Measurements from ENCODE around the gene GABRG3. TPM values are rescaled to one million over a fixed set of nuclear protein-coding genes. Genes with fewer than 3 reads are reported as not detected.
"Not testable (repeated sequence)": the region's sequence is repeated elsewhere in the genome, so short reads cannot be mapped to it uniquely, and the experiment has no call there.

The GABRG3 gene
- total RNA-seq, 2 experiments from 2014 or later: not detected

- Histone ChIP-seq H3K27me3 (ENCODE audit: control insufficient read depth in 1 of 2, insufficient read depth in 2 of 2, low read length in 2 of 2) (no peaks in the 10 kb centered on the region), H3K9me3 (ENCODE audit: control insufficient read depth in 1 of 2, insufficient read depth in 1 of 2, low read length in 2 of 2) (peaks cover 0 to 8% of the 10 kb centered on the region in 2 experiments), H3K36me3 (ENCODE audit: insufficient read depth, low read length) (no peaks in the 10 kb centered on the region), H3K4me1 (ENCODE audit: insufficient read depth, low read length) (no peaks in the 10 kb centered on the region), H3K4me3 (ENCODE audit: low read length) (no peak overlapping the region), H3K27ac (ENCODE audit: low read depth in 1 of 2, low read length in 2 of 2) (no peak overlapping the region)
- Mint-ChIP-seq H3K4me1 (ENCODE audit: low read depth) (no peaks in the 10 kb centered on the region), H3K4me3 (no peak overlapping the region), H3K27ac (no peak overlapping the region), H3K9me3 (peaks cover 12% of the 10 kb centered on the region), H3K27me3 (no peaks in the 10 kb centered on the region), H3K36me3 (ENCODE audit: low read depth) (no peaks in the 10 kb centered on the region)
- POLR2A ChIA-PET: no interaction called here
- no peak for TF ChIP-seq CTCF (IDR thresholded peaks at IDR 0.05)
- ATAC-seq (ENCODE audit: poor library complexity) (no peak), DNase-seq (no peak)
- intact Hi-C loops (cut with DNase I, micrococcal nuclease): no loop called here
- CTCF ChIA-PET: no interaction called here
These were observed 12.8 kb downstream of the GABRG3 start for GRCh38 chr15:26983822-26984221.

DNA sequence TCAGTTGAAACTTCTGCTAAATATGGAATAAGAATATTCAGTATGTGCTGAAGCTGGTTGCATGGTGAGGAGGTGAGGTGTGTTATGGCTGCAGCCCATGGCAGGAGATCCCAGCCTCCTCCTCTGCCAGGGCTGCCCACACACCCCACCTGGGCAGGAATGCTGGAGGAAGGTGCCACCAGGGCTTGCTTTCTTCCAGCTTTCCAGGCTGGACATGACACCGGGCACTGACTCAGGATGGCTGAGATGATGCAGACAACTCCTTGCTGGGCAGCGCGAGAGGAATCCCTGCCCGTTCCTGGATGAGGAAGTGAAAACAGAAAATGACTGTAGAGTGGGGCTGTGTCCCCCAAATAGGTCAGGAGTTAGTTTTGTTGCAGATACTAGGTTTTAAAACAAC, 14.1 kb downstream of the GABRG3 start:
- CTCF ChIA-PET: no interaction called here
- Histone ChIP-seq H3K9me3 (ENCODE audit: control insufficient read depth in 1 of 2, insufficient read depth in 1 of 2, low read length in 2 of 2) (peaks cover 0 to 8% of the 10 kb centered on the region in 2 experiments), H3K27ac (ENCODE audit: low read depth in 1 of 2, low read length in 2 of 2) (no peak overlapping the region), H3K4me3 (ENCODE audit: low read length) (no peak overlapping the region), H3K36me3 (ENCODE audit: insufficient read depth, low read length) (no peaks in the 10 kb centered on the region), H3K27me3 (ENCODE audit: control insufficient read depth in 1 of 2, insufficient read depth in 2 of 2, low read length in 2 of 2) (no peaks in the 10 kb centered on the region), H3K4me1 (ENCODE audit: insufficient read depth, low read length) (no peaks in the 10 kb centered on the region)
- no peak for ATAC-seq (ENCODE audit: poor library complexity)
- Mint-ChIP-seq H3K4me3 (no peak overlapping the region), H3K36me3 (ENCODE audit: low read depth) (no peaks in the 10 kb centered on the region), H3K4me1 (ENCODE audit: low read depth) (no peaks in the 10 kb centered on the region), H3K27ac (no peak overlapping the region), H3K27me3 (no peaks in the 10 kb centered on the region), H3K9me3 (peaks cover 15% of the 10 kb centered on the region)
- TF ChIP-seq CTCF (IDR thresholded peaks at IDR 0.05): no peak
- intact Hi-C loops (cut with DNase I, micrococcal nuclease): no loop called here
- POLR2A ChIA-PET: no interaction called here
- no peak for DNase-seq

DNA sequence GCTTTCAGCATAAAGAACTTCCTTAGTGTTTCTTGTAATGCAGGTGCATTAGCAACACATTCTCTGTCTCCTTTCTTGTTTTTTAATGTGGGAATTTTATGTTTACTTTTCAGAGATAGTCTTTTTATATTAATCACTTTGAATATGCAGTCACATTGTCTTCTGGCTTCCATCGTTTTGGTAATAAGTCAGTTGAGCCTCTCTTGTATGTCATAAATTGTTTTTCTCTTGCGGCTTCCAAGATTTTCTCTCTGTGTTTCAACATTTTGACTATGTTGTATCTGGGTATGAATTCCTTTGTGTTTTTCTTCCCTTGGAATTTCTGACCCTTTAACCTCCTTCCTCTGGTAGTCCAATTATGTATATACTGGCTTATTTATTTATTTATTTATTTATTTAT, 25.3 kb downstream of the GABRG3 start:
- ChIA-PET CTCF (no interaction called here), POLR2A (no interaction called here)
- Histone ChIP-seq H3K27me3 (ENCODE audit: control insufficient read depth in 1 of 2, insufficient read depth in 2 of 2, low read length in 2 of 2) (no peaks in the 10 kb centered on the region), H3K9me3 (ENCODE audit: control insufficient read depth in 1 of 2, insufficient read depth in 1 of 2, low read length in 2 of 2) (peaks cover 0 to 8% of the 10 kb centered on the region in 2 experiments), H3K27ac (ENCODE audit: low read depth in 1 of 2, low read length in 2 of 2) (no peak overlapping the region), H3K4me1 (ENCODE audit: insufficient read depth, low read length) (no peaks in the 10 kb centered on the region), H3K4me3 (ENCODE audit: low read length) (no peak overlapping the region), H3K36me3 (ENCODE audit: insufficient read depth, low read length) (no peaks in the 10 kb centered on the region)
- no peak for ATAC-seq (ENCODE audit: poor library complexity)
- peaks cover 10% of the 10 kb centered on the region for H3K9me3 Mint-ChIP-seq
- intact Hi-C loops (cut with DNase I, micrococcal nuclease): no loop called here
- no peak overlapping the region for H3K4me3 Mint-ChIP-seq
- no peak for TF ChIP-seq CTCF (IDR thresholded peaks at IDR 0.05)
- H3K27ac Mint-ChIP-seq: no peak overlapping the region
- no peaks in the 10 kb centered on the region for H3K4me1 Mint-ChIP-seq (ENCODE audit: low read depth)
- DNase-seq: no peak
- no peaks in the 10 kb centered on the region for H3K36me3 Mint-ChIP-seq (ENCODE audit: low read depth)
- H3K27me3 Mint-ChIP-seq: no peaks in the 10 kb centered on the region

GRCh38 chr15:27003003-27003402, 32.0 kb downstream of the GABRG3 start:
- ATAC-seq (ENCODE audit: poor library complexity); intact Hi-C loops (cut with DNase I, micrococcal nuclease); H3K27ac ChIP-seq (ENCODE audit: low read depth in 1 of 2, low read length in 2 of 2); H3K27ac Mint-ChIP-seq; H3K4me3 ChIP-seq (ENCODE audit: low read length); CTCF ChIA-PET; DNase-seq; H3K4me1 ChIP-seq (ENCODE audit: insufficient read depth, low read length); H3K4me3 Mint-ChIP-seq; H3K4me1 Mint-ChIP-seq (ENCODE audit: low read depth); H3K36me3 ChIP-seq (ENCODE audit: insufficient read depth, low read length); H3K9me3 Mint-ChIP-seq; H3K27me3 Mint-ChIP-seq; POLR2A ChIA-PET; H3K27me3 ChIP-seq (ENCODE audit: control insufficient read depth in 1 of 2, insufficient read depth in 2 of 2, low read length in 2 of 2); H3K36me3 Mint-ChIP-seq (ENCODE audit: low read depth): not testable (repeated sequence)
- peaks cover 0 to 20% of the 10 kb centered on the region in 2 experiments for H3K9me3 ChIP-seq (ENCODE audit: control insufficient read depth in 1 of 2, insufficient read depth in 1 of 2, low read length in 2 of 2)

GRCh38 chr15:27004226-27004625, 33.2 kb downstream of the GABRG3 start:
- H3K27me3 ChIP-seq (ENCODE audit: control insufficient read depth in 1 of 2, insufficient read depth in 2 of 2, low read length in 2 of 2); H3K27ac Mint-ChIP-seq; H3K27me3 Mint-ChIP-seq; H3K4me1 ChIP-seq (ENCODE audit: insufficient read depth, low read length); H3K36me3 Mint-ChIP-seq (ENCODE audit: low read depth); H3K36me3 ChIP-seq (ENCODE audit: insufficient read depth, low read length); H3K9me3 Mint-ChIP-seq; H3K27ac ChIP-seq (ENCODE audit: low read depth in 1 of 2, low read length in 2 of 2); intact Hi-C loops (cut with DNase I, micrococcal nuclease); H3K4me3 ChIP-seq (ENCODE audit: low read length); H3K4me3 Mint-ChIP-seq; POLR2A ChIA-PET; CTCF ChIA-PET; ATAC-seq (ENCODE audit: poor library complexity); DNase-seq; H3K4me1 Mint-ChIP-seq (ENCODE audit: low read depth): not testable (repeated sequence)
- H3K9me3 ChIP-seq (ENCODE audit: control insufficient read depth in 1 of 2, insufficient read depth in 1 of 2, low read length in 2 of 2): peaks cover 0 to 26% of the 10 kb centered on the region in 2 experiments

Data from CD4-positive, alpha-beta T cell (primary cell).